HepG2 (cell line): ENCODE data around the gene STK40. TPM values are rescaled to one million over a fixed set of nuclear protein-coding genes. Genes with fewer than 3 reads are reported as not detected.

ENCODE experiments used
- ARID4A ChIP-seq: sonication (generic); formaldehyde crosslinking; IDR thresholded peaks from 2 replicates; pipeline ENCODE4 v1.5.0; 2020; ENCODE audit warnings: mild to moderate bottlenecking, missing genetic modification reagents, borderline replicate concordance
- DNMT1 ChIP-seq: sonication (generic); formaldehyde crosslinking; IDR thresholded peaks from 2 replicates; pipeline ENCODE4 v1.5.1; 2020; ENCODE audit warnings: mild to moderate bottlenecking, missing genetic modification reagents
- ERF ChIP-seq: IDR thresholded peaks from 2 replicates; pipeline ENCODE4 v1.6.1; 2018; ENCODE audit warnings: missing biosample characterization, missing genetic modification reagents
- ETS1 ChIP-seq: sonication (generic); formaldehyde crosslinking; IDR thresholded peaks from 2 replicates; pipeline ENCODE4 v1.4.0; 2020; ENCODE audit warnings: missing genetic modification reagents
- FOXA3 ChIP-seq: IDR thresholded peaks from 2 replicates; pipeline ENCODE4 v1.6.1; 2016; ENCODE audit warnings: missing genetic modification reagents, missing compliant biosample characterization
- FOXP4 ChIP-seq: sonication (generic); formaldehyde crosslinking; IDR thresholded peaks from 2 replicates; pipeline ENCODE4 v1.4.0; 2020; ENCODE audit warnings: missing genetic modification reagents
- KAT7 ChIP-seq: IDR thresholded peaks from 2 replicates; pipeline ENCODE4 v1.6.1; 2018; ENCODE audit warnings: borderline replicate concordance, missing compliant biosample characterization
- NCOA1 ChIP-seq: sonication (generic); formaldehyde crosslinking; IDR thresholded peaks from 2 replicates; pipeline ENCODE4 v1.9.0; 2021; ENCODE audit warnings: missing genetic modification reagents
- PAXIP1 ChIP-seq: sonication (generic); formaldehyde crosslinking; conservative IDR thresholded peaks from 2 replicates; pipeline ENCODE4 v1.4.0; 2020; ENCODE audit warnings: mild to moderate bottlenecking, missing genetic modification reagents, moderate library complexity
- RNF219 ChIP-seq: sonication (generic); formaldehyde crosslinking; IDR thresholded peaks from 2 replicates; pipeline ENCODE4 v1.5.0; 2020; ENCODE audit warnings: mild to moderate bottlenecking, missing genetic modification reagents
- ZNF441 ChIP-seq: sonication (generic); formaldehyde crosslinking; IDR thresholded peaks from 2 replicates; pipeline ENCODE4 v1.7.0; 2021; ENCODE audit warnings: missing genetic modification reagents, borderline replicate concordance
- ZNF766 ChIP-seq: sonication (generic); formaldehyde crosslinking; IDR thresholded peaks from 2 replicates; pipeline ENCODE4 v1.5.0; 2020; ENCODE audit warnings: missing genetic modification reagents, borderline replicate concordance
- ZNF816 ChIP-seq: sonication (generic); formaldehyde crosslinking; IDR thresholded peaks from 2 replicates; pipeline ENCODE4 v1.8.0; 2022; ENCODE audit warnings: missing genetic modification reagents, mild to moderate bottlenecking, borderline replicate concordance
- polyA plus RNA-seq, 8 experiments: library from polyadenylated mRNA; depleted of rRNA in 3 of 8; stranded (reverse) in 7 of 8; unstranded in 1 of 8; fragments of >200 nt; fragmentation: Illumina TruSeq in 4 of 8; extraction: Trizol in 4 of 8; gene quantifications; 2 replicates each; pipeline versions ENCODE4 v1.2.1 to v1.2.3, GENCODE V29; 2011 to 2016; ENCODE audit warnings: low read depth in 4 of 8, missing spikeins in 1 of 8, mixed read lengths in 1 of 8; ENCODE audit not compliant: insufficient read depth in 1 of 8
- total RNA-seq, 5 experiments: library from RNA; depleted of rRNA; stranded (reverse); fragments of >200 nt; fragmentation: Illumina TruSeq; extraction: Trizol; gene quantifications; 2 replicates each; pipeline ENCODE4 v1.2.3, GENCODE V29; 2016; ENCODE audit warnings: low read depth in 1 of 5

STK40 gene
- total and polyA plus RNA-seq, 2 of the 13 experiments (the other 11 are each of a cell fraction or from before 2014, with no cell fraction given) = 33.8 to 35.1 TPM

GRCh38 chr1:36384542-36385409 is 948 bp downstream of the STK40 start (continued):
- TF ChIP-seq ARID4A (CRISPR knock-in tag) (peak; percentile 70), KAT7 (no peak), ZNF816 (CRISPR knock-in tag) (no peak), ERF (CRISPR knock-in tag) (peak; percentile 67), FOXA3 (CRISPR knock-in tag) (peak; percentile 6; the same call in 1 of the 2 replicates), PAXIP1 (CRISPR knock-in tag) (peak; percentile 74), RNF219 (CRISPR knock-in tag) (no peak), NCOA1 (CRISPR knock-in tag) (no peak), DNMT1 (CRISPR knock-in tag) (no peak), ZNF441 (CRISPR knock-in tag) (peak; percentile 65; the same call in 1 of the 2 replicates), ETS1 (CRISPR knock-in tag) (no peak), FOXP4 (CRISPR knock-in tag) (peak; percentile 39; the same call in 1 of the 2 replicates), ZNF766 (peak; percentile 40; the same call in 1 of the 2 replicates)
